Neural cell (in vitro differentiated cells): ENCODE results near the gene ZBED4. TPM values are rescaled to one million over a fixed set of nuclear protein-coding genes. Genes with fewer than 3 reads are reported as not detected.

Experiments
- H2AFZ ChIP-seq: fragments of 200-600, 300-800 bp; sonication (generic), shearing (Covaris generic); 2 replicates; pipeline ENCODE4 v1.6.0; 2014; ENCODE audit warnings: low read depth, mild to moderate bottlenecking, antibody characterized with exemption, low read length, moderate library complexity
- H3F3A ChIP-seq: fragments of 200-600 bp; shearing (Covaris generic); 2 replicates; pipeline ENCODE4 v1.6.1; 2016; ENCODE audit warnings: mild to moderate bottlenecking, moderate library complexity, mixed read lengths, antibody characterized with exemption, low read length; ENCODE audit not compliant: insufficient read depth, poor library complexity, severe bottlenecking
- H3K27ac ChIP-seq: fragments of 200-600, 300-800 bp; sonication (generic), shearing (Covaris generic); 2 replicates; pipeline ENCODE4 v1.5.1; 2014; ENCODE audit warnings: mild to moderate bottlenecking, low read length, moderate library complexity
- H3K27me3 ChIP-seq: fragments of 300-800, 200-600 bp; sonication (generic), shearing (Covaris generic); 2 replicates; pipeline ENCODE4 v1.6.0; 2014; ENCODE audit warnings: mild to moderate bottlenecking, low read depth, low read length, moderate library complexity; ENCODE audit not compliant: insufficient read depth
- H3K36me3 ChIP-seq: fragments of 300-800, 200-600 bp; sonication (generic), shearing (Covaris generic); 2 replicates; pipeline ENCODE4 v1.5.1; 2014; ENCODE audit warnings: mild to moderate bottlenecking, antibody characterized with exemption, low read length, moderate library complexity; ENCODE audit not compliant: insufficient read depth
- H3K4me2 ChIP-seq: fragments of 300-800, 200-600 bp; sonication (generic), shearing (Covaris generic); 2 replicates; pipeline ENCODE4 v1.6.0; 2014; ENCODE audit warnings: mild to moderate bottlenecking, low read length
- H3K4me3 ChIP-seq: fragments of 300-800, 200-600 bp; sonication (generic), shearing (Covaris generic); 2 replicates; pipeline ENCODE4 v1.5.1; 2014; ENCODE audit warnings: mild to moderate bottlenecking, low read length, moderate library complexity
- H3K79me2 ChIP-seq: fragments of 200-600 bp; shearing (Covaris generic); replicated peaks from 2 replicates; pipeline ENCODE4 v1.6.0; 2014; ENCODE audit warnings: mild to moderate bottlenecking, low read length, moderate library complexity; ENCODE audit not compliant: insufficient read depth
- H3K9ac ChIP-seq: fragments of 300-800, 200-600 bp; sonication (generic), shearing (Covaris generic); 2 replicates; pipeline ENCODE4 v1.6.1; 2016; ENCODE audit warnings: mild to moderate bottlenecking, low read length, mixed read lengths
- H3K9me2 ChIP-seq: fragments of 200-600 bp; shearing (Covaris generic); 2 replicates; pipeline ENCODE4 v1.6.1; 2016; ENCODE audit warnings: mild to moderate bottlenecking, low read length, mixed read lengths; ENCODE audit not compliant: insufficient read depth
- H3K9me3 ChIP-seq: fragments of 200-600, 300-800 bp; sonication (generic), shearing (Covaris generic); 2 replicates; pipeline ENCODE4 v1.6.1; 2016; ENCODE audit warnings: mild to moderate bottlenecking, mixed run types, low read length, moderate library complexity, mixed read lengths
- H4K20me1 ChIP-seq: fragments of 200-600 bp; shearing (Covaris generic); 2 replicates; pipeline ENCODE4 v1.6.1; 2016; ENCODE audit warnings: mild to moderate bottlenecking, mixed run types; ENCODE audit not compliant: insufficient read depth
- CTCF ChIP-seq: fragments of 450-650 bp; IDR thresholded peaks from 2 replicates; pipeline ENCODE4 v1.5.1; 2014; ENCODE audit warnings: antibody characterized with exemption, mild to moderate bottlenecking, moderate library complexity; ENCODE audit not compliant: poor library complexity, severe bottlenecking
- EP300 ChIP-seq: fragments of 450-650 bp; conservative IDR thresholded peaks from 2 replicates; pipeline ENCODE4 v1.6.1; 2014; ENCODE audit warnings: antibody characterized with exemption, mild to moderate bottlenecking, moderate library complexity; ENCODE audit not compliant: poor library complexity, severe bottlenecking
- EZH2 ChIP-seq: fragments of 200-600, 300-800 bp; shearing (Covaris generic), sonication (generic); IDR thresholded peaks from 2 replicates; pipeline ENCODE4 v1.6.1; 2014; ENCODE audit warnings: antibody characterized with exemption, low read length, borderline replicate concordance, mild to moderate bottlenecking; ENCODE audit not compliant: insufficient read depth, poor library complexity, severe bottlenecking
- MXI1 ChIP-seq: fragments of 450-650 bp; conservative IDR thresholded peaks from 2 replicates; pipeline ENCODE4 v1.6.1; 2014; ENCODE audit warnings: antibody characterized with exemption, mild to moderate bottlenecking; ENCODE audit not compliant: poor library complexity, severe bottlenecking
- POLR2AphosphoS5 ChIP-seq: IDR thresholded peaks from 2 replicates; pipeline ENCODE4 v1.6.1; 2012
- RAD21 ChIP-seq: fragments of 450-650 bp; conservative IDR thresholded peaks from 2 replicates; pipeline ENCODE4 v1.6.1; 2014; ENCODE audit warnings: antibody characterized with exemption, mild to moderate bottlenecking, moderate library complexity
- REST ChIP-seq: IDR thresholded peaks from 2 replicates; pipeline ENCODE4 v1.6.1; 2012; ENCODE audit warnings: borderline replicate concordance
- SMC3 ChIP-seq: fragments of 450-650 bp; conservative IDR thresholded peaks from 2 replicates; pipeline ENCODE4 v1.6.1; 2014; ENCODE audit warnings: antibody characterized with exemption, mild to moderate bottlenecking, moderate library complexity; ENCODE audit not compliant: poor library complexity
- TAF1 ChIP-seq: IDR thresholded peaks from 2 replicates; pipeline ENCODE4 v1.6.1; 2012; ENCODE audit warnings: low read depth
- polyA plus RNA-seq: library from polyadenylated mRNA; depleted of rRNA; stranded (reverse); fragments of >200 nt; gene quantifications from 2 replicates; pipeline ENCODE4 v1.2.3, GENCODE V29; 2014

The ZBED4 gene
- polyA plus RNA-seq, 1 donor from 2014 or later, result 15.0 TPM

GRCh38 chr22:49928185-49928495 lies 74.5 kb downstream of the ZBED4 start:
- H3K36me3 ChIP-seq, result no peaks in the 10 kb centered on the region
- H3K27me3 ChIP-seq, result no peaks in the 10 kb centered on the region
- H3K9me2 ChIP-seq, result no peaks in the 10 kb centered on the region
- no peak overlapping the region for H3K27ac ChIP-seq
- H3K9ac ChIP-seq, result no peak overlapping the region
- TF ChIP-seq REST (no peak), POLR2AphosphoS5 (no peak), EZH2 (no peak), RAD21 (no peak)
- H4K20me1 ChIP-seq, result no peaks in the 10 kb centered on the region
- no peaks in the 10 kb centered on the region for H3K9me3 ChIP-seq
- no peak overlapping the region for H3K4me2 ChIP-seq
- no peak overlapping the region for H3K4me3 ChIP-seq
- H3F3A ChIP-seq, result no peaks in the 10 kb centered on the region
- H2AFZ ChIP-seq, result no peak overlapping the region
- no peaks in the 10 kb centered on the region for H3K79me2 ChIP-seq

GRCh38 chr22:49928555-49929210 lies 75.0 kb downstream of the ZBED4 start:
- Histone ChIP-seq H3K9ac (no peak overlapping the region), H3K79me2 (no peaks in the 10 kb centered on the region), H3K36me3 (no peaks in the 10 kb centered on the region), H3K4me2 (no peak overlapping the region), H3K9me3 (no peaks in the 10 kb centered on the region), H2AFZ (no peak overlapping the region), H3K9me2 (no peaks in the 10 kb centered on the region), H3K27me3 (no peaks in the 10 kb centered on the region), H3F3A (no peaks in the 10 kb centered on the region), H4K20me1 (no peaks in the 10 kb centered on the region), H3K4me3 (no peak overlapping the region), H3K27ac (no peak overlapping the region)
- TF ChIP-seq POLR2AphosphoS5 (no peak), EP300 (no peak), CTCF (no peak), TAF1 (no peak), MXI1 (no peak), EZH2 (no peak), RAD21 (no peak), REST (no peak), SMC3 (no peak)
